Vagina (tissue), 2 donors: ENCODE measurements around the gene RNASEH2B. TPM values are rescaled to one million over a fixed set of nuclear protein-coding genes. Genes with fewer than 3 reads are reported as not detected.

Experiments used
- DNase-seq, 2 donors: peaks; one replicate each; pipeline ENCODE4 v3.0.0-alpha.2; 2017; ENCODE audit errors: extremely low spot score in 2 of 2
- H3K27ac ChIP-seq: fragments of 200-600 bp; sonication (generic); one replicate; pipeline ENCODE4 v1.5.1; 2019
- H3K27me3 ChIP-seq: fragments of 200-600 bp; sonication (generic); one replicate; pipeline ENCODE4 v1.5.1; 2019
- H3K36me3 ChIP-seq, 2 donors: fragments of 200-600 bp; sonication (generic); one replicate each; pipeline ENCODE4 v1.5.1; 2017 to 2019
- H3K4me1 ChIP-seq: fragments of 200-600 bp; sonication (generic); one replicate; pipeline ENCODE4 v1.5.1; 2019
- H3K4me3 ChIP-seq, 2 donors: fragments of 200-600 bp; sonication (generic); 1 replicate in 1 of 2; 2 replicates in 1 of 2; pipeline ENCODE4 v1.5.1; 2016 to 2019
- H3K9me3 ChIP-seq: fragments of 200-600 bp; sonication (generic); one replicate; pipeline ENCODE4 v1.5.1; 2019
- POLR2A ChIP-seq, 2 donors: fragments of 450-650 bp; IDR thresholded peaks; one replicate each; pipeline ENCODE4 v1.6.1; 2017; ENCODE audit warnings: antibody characterized with exemption in 2 of 2, mild to moderate bottlenecking in 2 of 2, moderate library complexity in 2 of 2
- POLR2AphosphoS5 ChIP-seq, 2 donors: sonication (generic); formaldehyde crosslinking; IDR thresholded peaks; one replicate each; pipeline ENCODE4 v1.9.0; 2017; ENCODE audit warnings: antibody characterized with exemption in 2 of 2, mild to moderate bottlenecking in 2 of 2, low read depth in 1 of 2; ENCODE audit not compliant: insufficient read depth in 1 of 2
- intact Hi-C: fragments of 100-400 bp; cut with DNase I; formaldehyde crosslinking; loops from one replicate; pipeline ENCODE4 v1.15.1; 2023
- total RNA-seq: library from RNA; depleted of rRNA; stranded (reverse); fragments of >200 nt; gene quantifications from one replicate; pipeline ENCODE4 v1.2.3, GENCODE V29; 2016
- TF ChIP-seq, protein P1 (sequence below), 3 experiments: fragments of 450-650 bp in 2 of 3; fragments of 200-600 bp in 1 of 3; sonication (generic) in 1 of 3; IDR thresholded peaks; one replicate each; pipeline ENCODE4 v1.5.1; 2017 to 2019; ENCODE audit warnings: antibody characterized with exemption in 3 of 3, mild to moderate bottlenecking in 2 of 3, moderate library complexity in 2 of 3

RNASEH2B gene
- total RNA-seq, 1 donor from 2014 or later = 72.9 TPM

DNA sequence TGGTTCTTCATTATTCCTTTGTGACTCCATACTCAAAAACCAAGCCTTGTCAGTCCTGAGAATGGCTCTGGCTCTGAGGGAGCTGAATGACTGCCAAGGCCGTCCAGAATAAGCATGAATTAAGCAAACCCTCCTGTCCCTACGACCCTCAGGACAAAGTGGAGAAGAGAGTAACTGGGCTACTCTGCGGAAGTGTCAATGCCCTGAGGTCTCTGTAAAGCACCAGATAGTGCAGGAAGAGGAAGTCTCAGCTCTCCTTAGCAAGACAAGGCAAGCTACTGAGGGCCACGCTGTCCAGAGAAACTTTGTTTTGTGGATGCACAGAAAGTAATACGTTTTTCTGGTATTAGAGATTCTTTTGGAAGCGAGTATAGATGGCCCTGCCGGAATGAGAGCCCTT lies 94.1 kb downstream of the RNASEH2B start:
- intact Hi-C loops = no loop called here
- TF ChIP-seq POLR2AphosphoS5 (IDR thresholded peaks at IDR 0.05; ENCODE audit: insufficient read depth in 1 of 2, low read depth in 1 of 2) = no peak
- TF ChIP-seq POLR2A (IDR thresholded peaks at IDR 0.05) = no peak
- TF ChIP-seq, protein P1, sequence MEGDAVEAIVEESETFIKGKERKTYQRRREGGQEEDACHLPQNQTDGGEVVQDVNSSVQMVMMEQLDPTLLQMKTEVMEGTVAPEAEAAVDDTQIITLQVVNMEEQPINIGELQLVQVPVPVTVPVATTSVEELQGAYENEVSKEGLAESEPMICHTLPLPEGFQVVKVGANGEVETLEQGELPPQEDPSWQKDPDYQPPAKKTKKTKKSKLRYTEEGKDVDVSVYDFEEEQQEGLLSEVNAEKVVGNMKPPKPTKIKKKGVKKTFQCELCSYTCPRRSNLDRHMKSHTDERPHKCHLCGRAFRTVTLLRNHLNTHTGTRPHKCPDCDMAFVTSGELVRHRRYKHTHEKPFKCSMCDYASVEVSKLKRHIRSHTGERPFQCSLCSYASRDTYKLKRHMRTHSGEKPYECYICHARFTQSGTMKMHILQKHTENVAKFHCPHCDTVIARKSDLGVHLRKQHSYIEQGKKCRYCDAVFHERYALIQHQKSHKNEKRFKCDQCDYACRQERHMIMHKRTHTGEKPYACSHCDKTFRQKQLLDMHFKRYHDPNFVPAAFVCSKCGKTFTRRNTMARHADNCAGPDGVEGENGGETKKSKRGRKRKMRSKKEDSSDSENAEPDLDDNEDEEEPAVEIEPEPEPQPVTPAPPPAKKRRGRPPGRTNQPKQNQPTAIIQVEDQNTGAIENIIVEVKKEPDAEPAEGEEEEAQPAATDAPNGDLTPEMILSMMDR (IDR thresholded peaks at IDR 0.05) = no peak
- H3K36me3 ChIP-seq = no peaks in the 10 kb centered on the region
- H3K27me3 ChIP-seq = no peaks in the 10 kb centered on the region
- no peaks in the 10 kb centered on the region for H3K9me3 ChIP-seq
- H3K4me3 ChIP-seq = no peak overlapping the region
- no peak overlapping the region for H3K27ac ChIP-seq
- peaks cover 21% of the 10 kb centered on the region for H3K4me1 ChIP-seq
- DNase-seq = peak in 1 of 2 donors; percentile 28

DNA sequence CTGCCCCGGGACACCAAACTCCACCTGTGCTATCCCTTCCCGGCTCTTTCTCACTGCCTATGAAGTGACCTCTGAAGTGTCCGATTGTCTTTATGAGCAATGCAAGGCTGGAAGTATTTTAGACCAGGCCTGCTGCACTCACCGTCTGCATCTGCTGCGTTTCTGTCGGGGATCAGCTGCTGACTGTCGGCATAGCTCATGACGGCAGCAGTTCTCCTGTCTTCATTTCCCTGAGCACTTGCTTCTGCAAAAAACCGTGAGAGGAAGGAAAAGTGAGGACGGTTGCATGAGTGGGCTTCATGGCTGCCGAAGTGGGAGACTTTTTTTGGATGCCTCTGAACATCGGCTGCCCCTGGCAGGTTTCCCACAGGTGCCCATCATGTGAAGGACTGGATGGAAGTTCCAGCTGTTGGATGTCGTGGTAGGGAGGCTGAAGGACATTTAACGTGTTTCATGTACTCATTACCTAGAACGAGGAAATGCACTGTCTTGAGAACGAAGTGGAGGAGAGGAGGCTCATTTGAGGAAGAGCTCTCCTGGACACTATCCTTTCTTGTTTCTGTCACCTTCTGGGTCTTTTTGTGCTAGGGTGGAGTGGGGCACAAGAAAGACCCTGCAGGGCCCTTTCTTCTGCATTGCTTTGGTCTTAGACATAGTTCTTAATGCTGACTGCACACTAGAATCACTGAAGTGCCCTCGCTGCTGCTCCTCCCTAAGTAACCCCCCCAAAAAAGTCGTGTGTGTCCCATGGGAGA lies 94.7 kb downstream of the RNASEH2B start:
- Histone ChIP-seq H3K4me1 (peaks cover 21% of the 10 kb centered on the region), H3K4me3 (no peak overlapping the region), H3K27me3 (no peaks in the 10 kb centered on the region), H3K9me3 (no peaks in the 10 kb centered on the region), H3K27ac (no peak overlapping the region), H3K36me3 (no peaks in the 10 kb centered on the region)
- intact Hi-C loops = no loop called here
- TF ChIP-seq POLR2AphosphoS5 (IDR thresholded peaks at IDR 0.05; ENCODE audit: insufficient read depth in 1 of 2, low read depth in 1 of 2) = no peak
- TF ChIP-seq, protein P1 (IDR thresholded peaks at IDR 0.05) = no peak
- no peak for TF ChIP-seq POLR2A (IDR thresholded peaks at IDR 0.05)
- DNase-seq = peak in 1 of 2 donors; percentile 85

DNA sequence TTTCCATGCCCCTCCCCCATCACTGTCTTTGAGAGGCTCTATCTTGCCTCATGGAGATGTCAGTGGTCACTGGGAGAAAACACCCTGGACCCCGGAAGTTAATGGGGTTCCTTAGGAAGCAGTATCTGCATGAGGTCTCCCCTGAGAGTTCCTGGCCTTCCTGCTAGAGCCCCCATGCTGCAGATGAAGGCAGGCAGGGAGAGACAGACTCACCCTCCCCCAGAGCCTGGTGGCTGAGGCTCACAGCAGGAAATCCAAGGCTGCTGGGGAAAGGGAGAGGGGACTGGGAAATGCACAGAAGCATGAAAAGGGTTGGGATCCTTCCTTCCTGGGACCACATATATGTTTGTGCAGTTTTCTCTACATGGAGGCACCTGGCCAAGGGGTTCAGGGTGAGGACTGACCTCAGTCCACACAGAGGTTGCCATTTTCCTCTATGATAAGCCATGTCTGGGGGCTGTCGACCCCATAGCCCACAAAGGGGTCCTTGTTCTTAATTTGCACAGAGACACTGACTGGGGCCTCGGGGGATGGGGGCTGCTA lies 95.4 kb downstream of the RNASEH2B start:
- intact Hi-C loops = no loop called here
- H3K27ac ChIP-seq = no peak overlapping the region
- TF ChIP-seq POLR2A (IDR thresholded peaks at IDR 0.05) = no peak
- TF ChIP-seq, protein P1 (IDR thresholded peaks at IDR 0.05) = no peak
- no peak for TF ChIP-seq POLR2AphosphoS5 (IDR thresholded peaks at IDR 0.05; ENCODE audit: insufficient read depth in 1 of 2, low read depth in 1 of 2)
- DNase-seq = peak in 1 of 2 donors; percentile 72
- no peaks in the 10 kb centered on the region for H3K9me3 ChIP-seq
- no peak overlapping the region for H3K4me3 ChIP-seq
- peaks cover 17% of the 10 kb centered on the region for H3K4me1 ChIP-seq
- H3K36me3 ChIP-seq = no peaks in the 10 kb centered on the region
- H3K27me3 ChIP-seq = no peaks in the 10 kb centered on the region

DNA sequence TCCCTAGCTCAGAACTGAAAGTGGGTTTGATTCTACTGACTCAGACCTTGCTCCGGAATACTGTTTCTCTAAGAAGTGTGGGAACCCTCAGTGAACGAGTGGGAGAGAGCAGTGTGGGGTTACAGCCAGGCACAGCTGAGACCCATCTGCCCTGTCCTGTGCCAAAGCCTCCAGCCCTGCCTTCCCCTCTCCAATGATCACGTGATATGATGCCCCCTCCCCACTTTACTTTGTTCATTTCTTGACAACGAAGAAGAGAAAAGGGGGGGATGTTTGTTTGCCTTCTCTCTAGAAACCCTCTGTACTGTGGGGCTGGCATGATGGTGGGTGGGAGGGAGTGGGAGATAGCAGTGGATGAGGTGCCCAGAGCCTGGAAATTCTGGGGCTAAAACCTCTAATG lies 96.0 kb downstream of the RNASEH2B start:
- H3K9me3 ChIP-seq = no peaks in the 10 kb centered on the region
- peak in 1 of 2 donors; percentile 49 for DNase-seq
- intact Hi-C loops = no loop called here
- H3K4me3 ChIP-seq = no peak overlapping the region
- TF ChIP-seq POLR2AphosphoS5 (IDR thresholded peaks at IDR 0.05; ENCODE audit: insufficient read depth in 1 of 2, low read depth in 1 of 2) (no peak), POLR2A (IDR thresholded peaks at IDR 0.05) (no peak)
- TF ChIP-seq, protein P1 (IDR thresholded peaks at IDR 0.05) = no peak
- H3K36me3 ChIP-seq = no peaks in the 10 kb centered on the region
- no peak overlapping the region for H3K27ac ChIP-seq
- H3K27me3 ChIP-seq = no peaks in the 10 kb centered on the region
- peaks cover 12% of the 10 kb centered on the region for H3K4me1 ChIP-seq

Other genes starting within 250 kb of the RNASEH2B start
- not detected for gene DLEU7, start 66.1 kb upstream of the RNASEH2B start, total RNA-seq
- not detected for gene C13orf42, start 201.5 kb downstream of the RNASEH2B start, total RNA-seq